HL-60 (cell line): ENCODE data around the gene MAD1L1.

ENCODE experiments used
- DNase-seq, 2 experiments: peaks; one replicate each; pipeline ENCODE4 v3.0.0-alpha.2; 2010 to 2020; ENCODE audit warnings: low read depth in 1 of 2, low spot score in 1 of 2
- H3K27ac ChIP-seq: fragments of 250-450 bp; sonication (Bioruptor Pico); replicated peaks from 2 replicates; pipeline ENCODE4 v1.5.1; 2020; ENCODE audit warnings: mild to moderate bottlenecking, moderate library complexity
- H3K27me3 ChIP-seq: fragments of 250-450 bp; sonication (Bioruptor Pico); 2 replicates; pipeline ENCODE4 v1.5.1; 2021; ENCODE audit warnings: mild to moderate bottlenecking, moderate library complexity; ENCODE audit not compliant: insufficient read depth, poor library complexity, severe bottlenecking
- H3K4me3 ChIP-seq: replicated peaks from 2 replicates; pipeline ENCODE4 v1.5.1; 2011; ENCODE audit warnings: mild to moderate bottlenecking, control low read depth, low read length; ENCODE audit not compliant: insufficient read depth
- CTCF ChIP-seq: IDR thresholded peaks from one replicate; pipeline ENCODE4 v1.5.1; 2011; ENCODE audit warnings: low read length, control low read depth, inconsistent platforms; ENCODE audit not compliant: insufficient read depth
- GABPA ChIP-seq: IDR thresholded peaks from 2 replicates; pipeline ENCODE4 v1.6.1; 2012; ENCODE audit warnings: low read depth
- POLR2AphosphoS5 ChIP-seq: IDR thresholded peaks from 2 replicates; pipeline ENCODE4 v1.6.1; 2012; ENCODE audit warnings: low read depth
- SPI1 ChIP-seq: IDR thresholded peaks from 2 replicates; pipeline ENCODE4 v1.6.1; 2012; ENCODE audit warnings: low read depth, mild to moderate bottlenecking, borderline replicate concordance
- TF ChIP-seq, protein P1 (sequence below): IDR thresholded peaks from 2 replicates; pipeline ENCODE4 v1.6.1; 2012; ENCODE audit warnings: low read depth; ENCODE audit not compliant: insufficient replicate concordance

Gene MAD1L1

GRCh38 chr7:1986366-1987083 is 246.2 kb downstream of the MAD1L1 start:
- DNase-seq = no peak
- TF ChIP-seq POLR2AphosphoS5 (no peak), SPI1 (no peak)
- TF ChIP-seq, protein P1, sequence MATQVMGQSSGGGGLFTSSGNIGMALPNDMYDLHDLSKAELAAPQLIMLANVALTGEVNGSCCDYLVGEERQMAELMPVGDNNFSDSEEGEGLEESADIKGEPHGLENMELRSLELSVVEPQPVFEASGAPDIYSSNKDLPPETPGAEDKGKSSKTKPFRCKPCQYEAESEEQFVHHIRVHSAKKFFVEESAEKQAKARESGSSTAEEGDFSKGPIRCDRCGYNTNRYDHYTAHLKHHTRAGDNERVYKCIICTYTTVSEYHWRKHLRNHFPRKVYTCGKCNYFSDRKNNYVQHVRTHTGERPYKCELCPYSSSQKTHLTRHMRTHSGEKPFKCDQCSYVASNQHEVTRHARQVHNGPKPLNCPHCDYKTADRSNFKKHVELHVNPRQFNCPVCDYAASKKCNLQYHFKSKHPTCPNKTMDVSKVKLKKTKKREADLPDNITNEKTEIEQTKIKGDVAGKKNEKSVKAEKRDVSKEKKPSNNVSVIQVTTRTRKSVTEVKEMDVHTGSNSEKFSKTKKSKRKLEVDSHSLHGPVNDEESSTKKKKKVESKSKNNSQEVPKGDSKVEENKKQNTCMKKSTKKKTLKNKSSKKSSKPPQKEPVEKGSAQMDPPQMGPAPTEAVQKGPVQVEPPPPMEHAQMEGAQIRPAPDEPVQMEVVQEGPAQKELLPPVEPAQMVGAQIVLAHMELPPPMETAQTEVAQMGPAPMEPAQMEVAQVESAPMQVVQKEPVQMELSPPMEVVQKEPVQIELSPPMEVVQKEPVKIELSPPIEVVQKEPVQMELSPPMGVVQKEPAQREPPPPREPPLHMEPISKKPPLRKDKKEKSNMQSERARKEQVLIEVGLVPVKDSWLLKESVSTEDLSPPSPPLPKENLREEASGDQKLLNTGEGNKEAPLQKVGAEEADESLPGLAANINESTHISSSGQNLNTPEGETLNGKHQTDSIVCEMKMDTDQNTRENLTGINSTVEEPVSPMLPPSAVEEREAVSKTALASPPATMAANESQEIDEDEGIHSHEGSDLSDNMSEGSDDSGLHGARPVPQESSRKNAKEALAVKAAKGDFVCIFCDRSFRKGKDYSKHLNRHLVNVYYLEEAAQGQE = no peak
- no peak overlapping the region for H3K27ac ChIP-seq
- no peak overlapping the region for H3K4me3 ChIP-seq
- H3K27me3 ChIP-seq = no peaks in the 10 kb centered on the region

- no peaks in the 10 kb centered on the region for H3K27me3 ChIP-seq
- DNase-seq = no peak
These were observed 246.8 kb downstream of the MAD1L1 start for GRCh38 chr7:1985936-1986335.

GRCh38 chr7:1985042-1985441 is 247.7 kb downstream of the MAD1L1 start:
- Histone ChIP-seq H3K27me3 (no peaks in the 10 kb centered on the region), H3K4me3 (no peak overlapping the region), H3K27ac (no peak overlapping the region)
- TF ChIP-seq POLR2AphosphoS5 = no peak
- no peak for TF ChIP-seq CTCF
- no peak for TF ChIP-seq GABPA
- TF ChIP-seq, protein P1 = no peak
- no peak for TF ChIP-seq SPI1
- no peak for DNase-seq

More at GRCh38 chr7:1985936-1986335, 246.8 kb downstream of the MAD1L1 start:
- no peak overlapping the region for H3K27ac ChIP-seq
- H3K4me3 ChIP-seq = no peak overlapping the region
- TF ChIP-seq SPI1 (no peak), CTCF (no peak), POLR2AphosphoS5 (no peak), GABPA (no peak)
- TF ChIP-seq, protein P1 = no peak
